Nephron (organoid): ENCODE measurements around the gene MOAP1.

ENCODE experiments used
- H3K27ac Mint-ChIP-seq, 3 experiments: 2 replicates each; pipeline ENCODE4 v1.8.0; 2020; ENCODE audit warnings: mixed read lengths in 3 of 3, mild to moderate bottlenecking in 2 of 3, moderate library complexity in 1 of 3
- H3K27me3 Mint-ChIP-seq: 2 replicates; pipeline ENCODE4 v1.8.0; 2021; ENCODE audit warnings: low read depth, mild to moderate bottlenecking, moderate library complexity, mixed read lengths
- H3K36me3 Mint-ChIP-seq: 2 replicates; pipeline ENCODE4 v1.8.0; 2020; ENCODE audit warnings: low read depth, mixed read lengths
- H3K4me1 Mint-ChIP-seq: 2 replicates; pipeline ENCODE4 v1.8.0; 2020; ENCODE audit warnings: mixed read lengths
- H3K4me3 Mint-ChIP-seq, 3 experiments: 2 replicates each; pipeline ENCODE4 v1.8.0; 2020; ENCODE audit warnings: mild to moderate bottlenecking in 3 of 3, mixed read lengths in 3 of 3, moderate library complexity in 2 of 3
- H3K9me3 Mint-ChIP-seq: 2 replicates; pipeline ENCODE4 v1.8.0; 2020; ENCODE audit warnings: mixed read lengths
- CTCF ChIP-seq, 3 experiments: fragments of 200-600 bp; sonication (generic); IDR thresholded peaks; one replicate each; pipeline ENCODE4 v1.5.0; 2021; ENCODE audit warnings: antibody characterized with exemption in 3 of 3; ENCODE audit not compliant: unreplicated experiment in 3 of 3

MOAP1 gene

GRCh38 chr14:93195316-93195999, 10.8 kb upstream of the MOAP1 start:
- Mint-ChIP-seq H3K27ac (no peak overlapping the region), H3K4me1 (no peaks in the 10 kb centered on the region)
- no peak for TF ChIP-seq CTCF (IDR thresholded peaks at IDR 0.05; ENCODE audit: unreplicated experiment in 3 of 3)

GRCh38 chr14:93186956-93187355, 2.3 kb upstream of the MOAP1 start:
- peaks cover 16% of the 10 kb centered on the region for H3K36me3 Mint-ChIP-seq
- no peaks in the 10 kb centered on the region for H3K27me3 Mint-ChIP-seq
- H3K4me3 Mint-ChIP-seq, result peak overlapping the region in 1 of 3 experiments; percentile 77
- H3K9me3 Mint-ChIP-seq, result no peaks in the 10 kb centered on the region
- H3K4me1 Mint-ChIP-seq, result peaks cover 19% of the 10 kb centered on the region
- TF ChIP-seq CTCF (IDR thresholded peaks at IDR 0.05; ENCODE audit: unreplicated experiment in 3 of 3), result no peak
- H3K27ac Mint-ChIP-seq, result no peak overlapping the region

More at GRCh38 chr14:93195316-93195999, 10.8 kb upstream of the MOAP1 start:
- Mint-ChIP-seq H3K36me3 (peaks cover 3% of the 10 kb centered on the region), H3K9me3 (no peaks in the 10 kb centered on the region), H3K27me3 (no peaks in the 10 kb centered on the region), H3K4me3 (no peak overlapping the region)

GRCh38 chr14:93186466-93186865, 1.8 kb upstream of the MOAP1 start:
- no peak for TF ChIP-seq CTCF (IDR thresholded peaks at IDR 0.05; ENCODE audit: unreplicated experiment in 3 of 3)
- Mint-ChIP-seq H3K4me1 (peaks cover 19% of the 10 kb centered on the region), H3K27me3 (no peaks in the 10 kb centered on the region), H3K4me3 (peak overlapping the region; percentile 73 to 80 (median 77)), H3K9me3 (no peaks in the 10 kb centered on the region), H3K36me3 (peaks cover 16% of the 10 kb centered on the region), H3K27ac (peak overlapping the region; percentile 37 to 63 (median 47))

GRCh38 chr14:93185349-93185720, 638 bp upstream of the MOAP1 start:
- Mint-ChIP-seq H3K4me1 (peaks cover 19% of the 10 kb centered on the region), H3K9me3 (no peaks in the 10 kb centered on the region), H3K36me3 (peaks cover 16% of the 10 kb centered on the region), H3K4me3 (peak overlapping the region; percentile 96 to 99 (median 97)), H3K27ac (peak overlapping the region; percentile 93 to 99 (median 98)), H3K27me3 (no peaks in the 10 kb centered on the region)
- no peak for TF ChIP-seq CTCF (IDR thresholded peaks at IDR 0.05; ENCODE audit: unreplicated experiment in 3 of 3)

GRCh38 chr14:93183596-93184317, 940 bp downstream of the MOAP1 start:
- peaks cover 8% of the 10 kb centered on the region for H3K36me3 Mint-ChIP-seq

More at GRCh38 chr14:93183596-93184317, 940 bp downstream of the MOAP1 start:
- H3K4me3 Mint-ChIP-seq, result peak overlapping the region; percentile 91 to 92 (median 92)
- no peaks in the 10 kb centered on the region for H3K9me3 Mint-ChIP-seq
- no peak for TF ChIP-seq CTCF (IDR thresholded peaks at IDR 0.05; ENCODE audit: unreplicated experiment in 3 of 3)
- H3K4me1 Mint-ChIP-seq, result peaks cover 19% of the 10 kb centered on the region
- H3K27me3 Mint-ChIP-seq, result no peaks in the 10 kb centered on the region
- H3K27ac Mint-ChIP-seq, result peak overlapping the region; percentile 77 to 87 (median 85)
